CD4-positive, alpha-beta T cell treated with Interleukin-15 for 1 hour (primary cell): Measurements from ENCODE around the gene PYDC2.
"Not testable (repeated sequence)": the region's sequence is repeated elsewhere in the genome, so short reads cannot be mapped to it uniquely, and the experiment has no call there.

ENCODE experiments used
- DNase-seq: peaks from one replicate; pipeline ENCODE4 v3.0.0-alpha.2; 2020

Gene PYDC2

DNA sequence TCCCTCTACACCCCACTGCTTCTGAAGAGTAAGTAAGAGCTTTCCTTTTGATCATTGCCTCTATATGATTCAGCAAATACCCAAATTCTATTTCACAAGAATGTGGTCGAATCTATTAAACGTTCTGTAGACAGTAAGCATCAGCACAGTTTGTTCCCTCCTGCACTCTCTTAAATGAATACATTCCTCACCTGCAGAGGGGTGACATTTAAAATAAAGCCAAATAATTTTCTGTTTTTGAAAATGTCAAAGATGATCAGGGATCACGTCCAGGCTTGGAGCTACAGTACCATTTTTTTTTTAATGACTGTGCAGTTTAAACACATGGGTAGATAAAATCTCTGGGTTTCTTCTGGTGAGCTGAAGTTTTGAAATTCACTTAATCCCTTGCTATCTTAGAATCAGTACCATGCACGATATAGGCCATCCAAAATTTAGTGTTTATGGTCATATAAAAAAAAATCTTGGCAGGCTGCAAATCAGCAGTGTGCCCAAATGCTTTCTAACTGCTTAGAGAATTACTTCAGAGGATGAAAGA is 12.8 kb downstream of the PYDC2 start:
- DNase-seq, result no peak

DNA sequence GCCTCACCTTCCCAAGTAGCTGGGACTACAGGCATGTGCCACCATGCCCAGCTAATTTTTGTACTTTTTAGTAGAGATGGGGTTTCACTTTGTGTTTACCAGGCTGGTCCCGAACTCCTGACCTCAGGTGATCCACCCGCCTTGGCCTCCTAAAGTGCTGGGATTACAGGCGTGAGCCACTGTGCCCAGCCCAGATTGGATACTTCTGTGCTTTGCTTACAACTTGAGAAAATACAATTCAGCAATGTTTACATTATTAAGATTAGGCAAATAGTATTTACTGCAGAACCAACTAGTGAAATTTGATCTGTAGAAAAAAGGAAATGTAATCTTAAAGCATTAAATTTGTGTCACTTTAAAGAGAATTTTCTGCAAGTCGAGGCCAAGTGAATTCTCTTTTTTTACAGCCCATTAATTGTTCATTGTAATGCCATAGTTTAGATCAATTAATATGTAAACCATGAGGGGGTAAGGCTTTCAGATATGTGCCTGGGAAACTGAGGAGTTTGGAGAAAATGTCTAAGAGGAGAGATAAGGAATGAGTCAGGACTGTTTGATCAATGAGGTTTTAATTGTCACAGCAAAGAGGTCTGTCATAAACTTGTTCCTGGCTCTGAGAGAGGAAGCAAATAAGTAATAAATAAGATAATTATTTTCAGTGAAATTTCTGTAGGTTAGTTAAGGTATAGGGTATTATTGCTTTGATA is 15.3 kb downstream of the PYDC2 start:
- no peak for DNase-seq

DNA sequence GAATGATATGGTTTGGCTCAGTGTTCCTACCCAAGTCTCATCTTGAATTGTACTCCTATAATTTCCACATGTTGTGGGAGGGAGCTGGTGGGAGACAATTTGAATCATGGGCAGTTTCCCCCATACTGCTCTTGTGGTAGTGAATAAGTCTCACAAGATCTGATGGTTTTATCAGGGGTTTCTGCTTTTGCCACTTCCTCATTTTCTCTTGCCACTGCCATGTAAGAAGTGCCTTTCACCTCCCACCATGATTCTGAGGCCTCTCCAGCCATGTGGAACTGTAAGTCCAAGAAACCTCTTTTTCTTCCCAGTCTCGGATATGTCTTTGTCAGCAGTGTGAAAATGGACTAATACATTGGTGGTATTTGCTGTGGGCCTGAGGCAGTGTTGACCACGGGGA is 23.0 kb downstream of the PYDC2 start:
- DNase-seq, result not testable (repeated sequence)

DNA sequence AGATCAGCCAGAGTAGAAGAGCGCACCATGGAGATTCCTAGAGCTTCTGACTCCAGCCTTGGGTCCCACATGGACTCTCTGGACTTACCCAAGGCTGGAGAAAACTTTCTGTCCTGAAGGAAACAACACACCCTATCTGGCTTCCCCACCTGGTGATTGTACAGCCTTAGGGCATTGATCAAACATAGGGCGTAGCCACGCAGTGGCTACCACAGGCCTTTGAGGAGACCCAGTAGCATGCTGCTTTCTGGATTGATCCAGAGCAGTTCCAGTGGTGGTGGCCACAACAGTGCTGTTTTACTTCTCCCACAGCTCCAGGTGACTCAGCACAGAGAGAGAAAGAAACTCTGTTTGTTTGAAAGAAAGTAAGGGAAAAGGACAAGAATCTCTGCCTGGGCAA is 23.5 kb downstream of the PYDC2 start:
- no peak for DNase-seq

DNA sequence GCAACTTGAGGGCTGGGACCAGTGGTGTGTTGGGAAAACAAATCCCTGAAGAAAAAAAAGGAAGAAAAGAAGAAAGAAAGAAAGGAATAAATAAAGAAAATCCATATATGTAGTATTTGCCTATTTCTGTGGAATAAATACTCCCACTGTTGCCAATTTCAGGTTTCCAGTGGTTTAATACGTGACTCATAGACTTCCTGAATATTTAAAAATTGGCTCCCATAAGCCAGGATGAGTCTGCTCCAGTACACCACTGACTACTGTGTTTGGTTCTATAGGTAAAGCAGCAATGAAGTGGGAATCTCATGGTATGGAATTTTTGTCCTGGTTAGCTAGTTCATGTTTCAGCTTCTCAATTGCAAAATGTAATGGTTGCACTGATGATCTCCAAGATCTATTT is 31.6 kb downstream of the PYDC2 start:
- DNase-seq, result no peak

DNA sequence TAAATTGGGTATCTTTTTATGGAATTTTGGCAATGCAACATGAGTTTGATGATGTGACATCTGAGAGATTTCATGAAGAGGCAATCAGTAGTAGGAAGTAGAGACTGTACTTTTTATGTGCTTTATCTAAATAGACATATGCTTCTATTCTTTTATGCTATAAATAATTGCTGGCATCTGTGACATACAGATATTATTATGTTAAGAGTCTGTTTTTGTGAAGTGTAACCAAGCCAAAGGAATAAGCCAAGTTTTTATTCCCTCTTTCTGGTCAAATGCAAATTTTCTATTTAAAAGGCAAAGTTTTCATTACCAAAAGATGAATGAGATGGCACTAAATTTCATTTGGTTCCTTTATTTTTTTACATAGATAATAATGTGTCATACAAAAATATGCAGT is 32.4 kb downstream of the PYDC2 start:
- DNase-seq, result no peak

DNA sequence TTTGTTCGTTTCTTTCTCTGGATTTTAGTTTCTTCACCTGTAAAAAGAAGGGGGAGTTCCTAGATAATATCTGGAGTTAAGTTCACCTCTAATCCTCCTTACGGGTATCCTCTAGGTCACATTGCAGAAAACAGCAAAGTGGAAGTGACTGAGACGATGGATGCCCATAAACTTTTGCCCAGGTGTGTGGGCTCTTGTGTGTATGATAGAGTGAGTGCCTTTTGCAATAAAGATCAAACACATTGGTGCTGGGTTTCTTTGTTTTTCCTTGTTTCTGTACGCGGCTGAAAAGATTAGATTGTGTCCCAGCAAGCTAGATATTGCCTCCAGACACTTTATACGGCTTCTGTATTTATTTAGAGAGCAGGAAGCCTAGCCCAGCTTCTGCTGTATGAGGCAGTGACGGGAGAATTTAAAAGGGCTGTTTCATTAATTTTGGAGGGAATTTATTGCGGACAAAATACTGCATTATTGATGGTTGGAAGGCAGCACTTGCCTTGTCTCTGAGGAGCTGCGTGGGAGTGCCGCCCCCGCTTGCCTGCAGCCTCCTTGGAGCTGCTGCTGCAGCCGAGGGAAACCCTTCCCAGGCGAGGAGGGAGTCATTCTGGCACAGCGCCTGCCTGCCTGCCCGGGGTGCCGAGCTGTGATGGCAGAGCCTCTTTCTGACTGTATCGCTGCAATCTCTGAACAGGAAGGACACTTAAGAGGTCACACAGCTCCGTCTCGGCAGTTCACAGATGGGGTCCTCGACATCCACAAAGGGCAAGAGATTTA is 38.5 kb downstream of the PYDC2 start:
- DNase-seq, result no peak

DNA sequence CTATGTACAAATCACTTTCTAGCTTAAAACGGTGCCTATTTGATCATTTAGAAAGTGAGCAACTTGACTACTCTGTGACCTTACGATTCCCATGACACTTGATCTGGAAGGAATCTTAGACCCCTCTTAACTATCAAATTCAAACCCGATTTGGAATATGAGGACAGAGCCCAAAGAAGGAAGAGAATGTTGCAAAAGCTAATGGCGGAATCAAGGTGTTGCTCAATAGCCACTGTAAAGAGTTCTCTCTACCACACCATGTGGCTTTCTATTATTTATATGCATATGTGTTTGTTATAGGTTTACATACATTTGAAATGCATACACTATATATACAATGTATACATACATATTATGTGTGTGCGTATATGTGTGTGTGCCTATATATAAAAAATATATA is 39.9 kb downstream of the PYDC2 start:
- no peak for DNase-seq

DNA sequence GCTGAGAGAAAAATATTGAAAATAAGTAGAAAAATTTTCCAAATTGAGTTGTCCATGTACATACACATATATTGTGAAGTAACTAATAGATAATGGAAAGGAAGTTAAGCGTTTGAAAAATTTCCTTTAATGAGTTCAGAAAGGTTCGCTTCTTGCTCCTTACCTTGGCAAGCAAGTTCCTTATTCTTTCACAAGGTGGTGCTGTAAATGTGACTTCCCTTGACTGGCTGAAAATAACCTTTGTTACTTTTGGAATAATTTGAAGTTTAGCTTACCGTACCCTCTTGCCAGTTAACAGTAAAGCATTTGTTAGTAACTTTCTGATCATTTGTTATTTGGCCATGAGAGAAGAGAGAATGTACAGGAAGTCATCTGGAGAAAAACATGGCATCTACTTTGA is 41.6 kb downstream of the PYDC2 start:
- DNase-seq, result no peak

DNA sequence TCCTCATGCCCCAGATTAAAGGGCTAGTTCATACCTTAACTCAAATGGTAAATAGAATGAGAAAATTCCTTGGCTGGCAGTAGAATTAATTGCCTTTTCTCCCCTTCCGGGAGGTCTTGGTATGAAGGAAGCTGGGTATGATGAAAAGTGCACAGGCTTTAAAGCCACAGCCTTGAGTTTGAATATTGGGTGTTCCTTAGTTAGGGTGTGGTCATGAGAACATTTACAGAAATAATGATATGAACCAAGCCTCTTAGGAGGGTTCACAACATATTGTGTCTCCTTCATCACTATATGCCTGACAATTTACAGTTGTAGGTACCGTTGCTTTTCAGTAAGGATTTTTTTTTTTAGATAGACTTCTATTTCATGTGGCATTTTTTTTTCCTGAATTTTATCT is 48.1 kb downstream of the PYDC2 start:
- DNase-seq, result no peak
